Keratinocyte (primary cell): ENCODE measurements around the gene CFAP46.

Experiments
- CTCF ChIP-seq, 3 experiments: IDR thresholded peaks in 1 of 3; conservative IDR thresholded peaks in 1 of 3; optimal IDR thresholded peaks in 1 of 3; 2 replicates in 2 of 3; 3 replicates in 1 of 3; pipeline versions ENCODE3 to v1.5.1; 2011; ENCODE audit warnings: low read length in 3 of 3, mild to moderate bottlenecking in 3 of 3, moderate library complexity in 2 of 3, control low read depth in 1 of 3, inconsistent platforms in 1 of 3; ENCODE audit not compliant: insufficient read depth in 2 of 3; ENCODE audit errors: extremely low read depth in 1 of 3
- EZH2 ChIP-seq: IDR thresholded peaks from one replicate; pipeline ENCODE4 v1.6.1; 2012; ENCODE audit warnings: inconsistent platforms, mild to moderate bottlenecking, low read length, moderate library complexity

DNA sequence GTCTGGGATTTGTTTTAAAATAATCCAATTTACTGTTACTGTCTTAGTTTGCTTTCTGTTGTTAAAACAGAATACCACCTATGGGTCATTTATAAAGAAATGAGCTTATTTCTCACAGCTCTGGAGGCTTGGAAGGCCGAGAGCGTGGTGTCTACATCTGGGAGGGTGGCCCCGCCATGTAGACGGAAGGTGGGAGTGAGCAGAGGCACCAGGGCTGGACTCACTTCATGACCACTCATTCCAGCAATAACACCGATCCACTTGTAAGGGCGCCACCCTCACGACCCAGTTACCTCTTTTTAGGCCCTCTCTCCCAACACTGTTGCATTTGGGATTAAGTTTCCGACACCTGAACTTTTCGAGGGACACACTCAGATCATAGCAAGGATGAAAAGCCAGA lies 36.2 kb upstream of the CFAP46 start:
- TF ChIP-seq CTCF (optimal IDR thresholded peaks at IDR 0.05 in 1 of 3, IDR thresholded peaks at IDR 0.05 in 1 of 3, conservative IDR thresholded peaks at IDR 0.05 in 1 of 3; ENCODE audit: extremely low read depth in 1 of 3, insufficient read depth in 2 of 3, low read length in 3 of 3) (no peak), EZH2 (no peak)
